Uterus (tissue), 4 donors: Measurements from ENCODE around the gene DMRTB1. TPM values are rescaled to one million over a fixed set of nuclear protein-coding genes. Genes with fewer than 3 reads are reported as not detected.

Experiments
- DNase-seq, 2 donors: peaks; one replicate each; pipeline ENCODE4 v3.0.0-alpha.2; 2019 to 2020
- H3K27ac ChIP-seq, 2 donors: fragments of 200-600 bp; sonication (generic); 1 replicate in 1 of 2; 2 replicates in 1 of 2; pipeline ENCODE4 v1.5.1; 2016 to 2018
- H3K27me3 ChIP-seq, 2 donors: fragments of 200-600 bp; sonication (generic); one replicate each; pipeline ENCODE4 v1.5.1; 2018 to 2019; ENCODE audit warnings: control low read depth in 1 of 2
- H3K36me3 ChIP-seq, 2 donors: fragments of 200-600 bp; sonication (generic); one replicate each; pipeline ENCODE4 v1.5.1; 2019; ENCODE audit warnings: control low read depth in 1 of 2
- H3K4me1 ChIP-seq, 2 donors: fragments of 200-600 bp; sonication (generic); one replicate each; pipeline ENCODE4 v1.5.1; 2018 to 2019; ENCODE audit warnings: control low read depth in 1 of 2
- H3K4me3 ChIP-seq, 2 donors: fragments of 200-600 bp; sonication (generic); 1 replicate in 1 of 2; 2 replicates in 1 of 2; pipeline ENCODE4 v1.5.1; 2018 to 2019; ENCODE audit warnings: mild to moderate bottlenecking in 1 of 2
- H3K9me3 ChIP-seq, 2 donors: fragments of 200-600 bp; sonication (generic); one replicate each; pipeline ENCODE4 v1.5.1; 2019; ENCODE audit warnings: control low read depth in 1 of 2
- POLR2A ChIP-seq, 2 donors: fragments of 450-650 bp; IDR thresholded peaks; one replicate each; pipeline ENCODE4 v1.6.1; 2016; ENCODE audit warnings: antibody characterized with exemption in 2 of 2, mild to moderate bottlenecking in 1 of 2, moderate library complexity in 1 of 2
- intact Hi-C: fragments of 100-400 bp; cut with DNase I; formaldehyde crosslinking; loops from one replicate; pipeline ENCODE4 v1.15.1; 2023; ENCODE audit warnings: low total_unique reads
- total RNA-seq, 4 donors: library from RNA; depleted of rRNA in 3 of 4; stranded (reverse); fragments of >200 nt in 3 of 4; gene quantifications; one replicate each; pipeline versions ENCODE4 v1.1.0 to v1.2.4, GENCODE V29; 2014 to 2023
- TF ChIP-seq, protein P1 (sequence below), 4 experiments: fragments of 200-600 bp in 2 of 4; fragments of 450-650 bp in 2 of 4; sonication (generic) in 2 of 4; IDR thresholded peaks; one replicate each; pipeline ENCODE4 v1.5.1; 2016 to 2019; ENCODE audit warnings: antibody characterized with exemption in 4 of 4, mild to moderate bottlenecking in 2 of 4, moderate library complexity in 1 of 4
- donor health status: DM: yes; HTN: yes; CAD: no.

DMRTB1 gene
- total RNA-seq, 4 donors from 2014 or later = not detected

DNA sequence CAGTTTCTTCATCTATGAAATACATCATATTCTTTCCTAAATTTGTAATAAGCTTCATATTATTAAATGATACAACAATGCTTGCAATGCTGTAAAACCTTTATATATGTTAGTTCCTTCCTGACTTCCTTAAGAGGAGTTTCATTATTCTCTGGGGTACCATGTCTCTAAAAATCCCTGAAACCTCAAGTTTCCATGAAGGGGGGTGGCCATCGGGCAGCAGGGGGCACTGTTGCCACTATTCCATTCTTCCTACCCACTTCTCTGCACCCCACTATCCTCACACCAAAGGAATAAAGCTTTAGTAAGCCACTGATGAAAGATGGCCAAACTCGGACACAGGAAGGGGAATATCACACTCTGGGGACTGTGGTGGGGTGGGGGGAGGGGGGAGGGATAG is 9.0 kb upstream of the DMRTB1 start:
- intact Hi-C loops = no loop called here
- DNase-seq = no peak
- no peak overlapping the region for H3K4me3 ChIP-seq
- no peaks in the 10 kb centered on the region for H3K27me3 ChIP-seq
- TF ChIP-seq POLR2A (IDR thresholded peaks at IDR 0.05) = no peak
- TF ChIP-seq, protein P1, sequence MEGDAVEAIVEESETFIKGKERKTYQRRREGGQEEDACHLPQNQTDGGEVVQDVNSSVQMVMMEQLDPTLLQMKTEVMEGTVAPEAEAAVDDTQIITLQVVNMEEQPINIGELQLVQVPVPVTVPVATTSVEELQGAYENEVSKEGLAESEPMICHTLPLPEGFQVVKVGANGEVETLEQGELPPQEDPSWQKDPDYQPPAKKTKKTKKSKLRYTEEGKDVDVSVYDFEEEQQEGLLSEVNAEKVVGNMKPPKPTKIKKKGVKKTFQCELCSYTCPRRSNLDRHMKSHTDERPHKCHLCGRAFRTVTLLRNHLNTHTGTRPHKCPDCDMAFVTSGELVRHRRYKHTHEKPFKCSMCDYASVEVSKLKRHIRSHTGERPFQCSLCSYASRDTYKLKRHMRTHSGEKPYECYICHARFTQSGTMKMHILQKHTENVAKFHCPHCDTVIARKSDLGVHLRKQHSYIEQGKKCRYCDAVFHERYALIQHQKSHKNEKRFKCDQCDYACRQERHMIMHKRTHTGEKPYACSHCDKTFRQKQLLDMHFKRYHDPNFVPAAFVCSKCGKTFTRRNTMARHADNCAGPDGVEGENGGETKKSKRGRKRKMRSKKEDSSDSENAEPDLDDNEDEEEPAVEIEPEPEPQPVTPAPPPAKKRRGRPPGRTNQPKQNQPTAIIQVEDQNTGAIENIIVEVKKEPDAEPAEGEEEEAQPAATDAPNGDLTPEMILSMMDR (IDR thresholded peaks at IDR 0.05) = no peak
- no peak overlapping the region for H3K27ac ChIP-seq
- H3K9me3 ChIP-seq = no peaks in the 10 kb centered on the region
- no peaks in the 10 kb centered on the region for H3K4me1 ChIP-seq
- H3K36me3 ChIP-seq = no peaks in the 10 kb centered on the region

DNA sequence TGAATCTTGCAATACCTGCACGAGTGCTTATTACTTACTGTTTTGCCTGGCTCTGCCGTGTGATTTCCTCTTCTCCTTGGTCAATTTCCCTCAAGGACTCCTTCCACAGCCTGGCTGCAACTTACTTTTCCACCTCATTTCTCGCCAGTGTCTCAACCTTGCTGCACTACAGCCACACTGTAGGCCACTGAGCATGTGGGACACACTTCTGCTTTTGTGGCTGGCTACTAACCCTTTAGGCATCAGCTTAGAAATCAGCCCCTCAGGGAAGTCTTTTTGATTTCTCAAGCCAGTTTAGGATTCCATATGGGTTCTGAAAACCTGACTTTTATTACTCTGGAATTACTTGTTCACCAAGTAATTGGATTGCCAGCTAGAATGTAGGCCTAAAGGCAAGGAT is 5.2 kb upstream of the DMRTB1 start:
- intact Hi-C loops = no loop called here
- no peak overlapping the region for H3K4me3 ChIP-seq
- DNase-seq = no peak
- no peaks in the 10 kb centered on the region for H3K27me3 ChIP-seq
- no peak overlapping the region for H3K27ac ChIP-seq
- no peaks in the 10 kb centered on the region for H3K36me3 ChIP-seq
- TF ChIP-seq POLR2A (IDR thresholded peaks at IDR 0.05) = no peak
- TF ChIP-seq, protein P1 (IDR thresholded peaks at IDR 0.05) = no peak
- no peaks in the 10 kb centered on the region for H3K9me3 ChIP-seq
- no peaks in the 10 kb centered on the region for H3K4me1 ChIP-seq

DNA sequence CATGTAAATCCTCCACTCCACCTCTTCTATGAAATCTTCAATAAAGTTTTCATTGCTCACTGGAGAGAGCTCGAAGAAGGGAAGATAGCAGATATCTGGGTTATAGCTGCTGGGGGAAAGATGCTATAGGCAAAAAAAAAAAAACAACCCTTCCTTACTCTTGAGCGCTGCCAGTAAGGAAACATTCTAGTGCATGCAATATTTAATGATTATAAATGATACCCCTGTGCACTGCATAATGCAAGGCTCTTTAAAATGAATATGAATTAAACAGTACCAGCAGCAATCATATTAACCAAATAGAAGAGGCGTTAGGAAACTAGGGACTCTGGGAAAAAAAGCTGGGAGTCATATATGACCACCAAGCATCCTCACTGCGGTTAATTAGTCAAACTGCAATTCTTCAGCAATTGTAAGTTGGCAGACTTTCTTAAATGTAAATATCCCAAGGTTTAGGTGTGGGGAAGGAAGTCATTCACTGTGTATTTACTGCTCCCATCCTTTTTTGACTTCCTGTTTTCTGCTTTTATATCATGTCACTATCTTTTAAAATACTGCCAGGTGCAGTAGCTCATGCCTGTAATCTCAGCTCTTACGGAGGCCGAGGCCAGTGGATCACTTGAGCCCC is 3.7 kb upstream of the DMRTB1 start:
- Histone ChIP-seq H3K36me3 (no peaks in the 10 kb centered on the region), H3K27ac (no peak overlapping the region), H3K4me1 (no peaks in the 10 kb centered on the region), H3K4me3 (no peak overlapping the region), H3K27me3 (no peaks in the 10 kb centered on the region), H3K9me3 (no peaks in the 10 kb centered on the region)
- intact Hi-C loops = no loop called here
- no peak for TF ChIP-seq POLR2A (IDR thresholded peaks at IDR 0.05)
- TF ChIP-seq, protein P1 (IDR thresholded peaks at IDR 0.05) = no peak
- no peak for DNase-seq

DNA sequence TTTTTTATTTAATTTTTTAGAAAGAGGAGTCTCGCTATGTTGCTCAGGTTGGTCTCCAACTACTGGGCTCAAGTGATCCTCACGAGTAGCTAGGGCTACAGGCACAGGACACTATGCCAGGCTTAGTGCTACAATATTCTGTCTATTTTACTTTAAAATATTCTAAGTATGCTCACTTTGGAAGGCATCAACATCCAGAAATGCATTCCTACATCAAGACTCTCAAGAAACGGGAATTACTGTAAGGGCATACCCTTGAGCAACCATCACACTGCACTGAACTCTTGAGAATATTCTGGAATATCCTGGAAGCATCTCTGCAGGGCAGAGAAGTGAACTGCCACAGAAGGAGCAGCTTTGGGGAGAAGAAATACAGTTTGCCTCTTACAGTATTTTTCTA is 565 bp upstream of the DMRTB1 start:
- Histone ChIP-seq H3K9me3 (no peaks in the 10 kb centered on the region), H3K4me1 (no peaks in the 10 kb centered on the region), H3K4me3 (no peak overlapping the region), H3K27me3 (no peaks in the 10 kb centered on the region), H3K36me3 (no peaks in the 10 kb centered on the region), H3K27ac (no peak overlapping the region)
- TF ChIP-seq POLR2A (IDR thresholded peaks at IDR 0.05) = no peak
- TF ChIP-seq, protein P1 (IDR thresholded peaks at IDR 0.05) = no peak
- intact Hi-C loops = no loop called here
- DNase-seq = no peak

DNA sequence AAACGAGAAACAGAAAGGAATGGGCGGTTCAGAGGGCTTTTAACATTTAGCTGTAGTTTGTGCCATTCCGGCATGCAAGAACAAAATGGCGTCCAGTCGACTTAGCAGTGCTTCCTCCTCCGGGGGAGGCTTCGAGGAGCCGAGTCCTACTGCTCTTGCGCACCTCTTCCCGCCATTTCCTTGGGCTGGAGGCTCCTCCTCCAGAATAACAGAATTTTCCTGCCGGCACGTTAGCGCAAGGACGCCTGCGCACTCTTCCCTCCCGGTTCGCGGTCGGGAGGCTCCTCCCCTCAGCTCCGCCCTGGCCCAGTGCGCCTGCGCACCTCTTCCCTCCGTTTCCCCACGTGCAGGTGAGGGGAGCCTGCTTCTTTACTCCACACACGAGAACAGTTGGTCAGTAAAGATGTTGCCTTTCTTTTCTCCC is 1.0 kb downstream of the DMRTB1 start:
- DNase-seq = no peak
- TF ChIP-seq, protein P1 (IDR thresholded peaks at IDR 0.05) = no peak
- no peak for TF ChIP-seq POLR2A (IDR thresholded peaks at IDR 0.05)
- Histone ChIP-seq H3K9me3 (no peaks in the 10 kb centered on the region), H3K4me3 (no peak overlapping the region), H3K27me3 (no peaks in the 10 kb centered on the region), H3K36me3 (no peaks in the 10 kb centered on the region), H3K27ac (no peak overlapping the region), H3K4me1 (no peaks in the 10 kb centered on the region)
- intact Hi-C loops = no loop called here
